DMS153 treated with DMSO at 0.1 percent for 48 hours (cell line): Measurements from ENCODE around the gene SRD5A3.

Experiments
- DNase-seq: peaks from one replicate; lab custom pipeline; 2025; ENCODE audit not compliant: unreplicated experiment; lab: John Stamatoyannopoulos, UW

SRD5A3 gene

DNA sequence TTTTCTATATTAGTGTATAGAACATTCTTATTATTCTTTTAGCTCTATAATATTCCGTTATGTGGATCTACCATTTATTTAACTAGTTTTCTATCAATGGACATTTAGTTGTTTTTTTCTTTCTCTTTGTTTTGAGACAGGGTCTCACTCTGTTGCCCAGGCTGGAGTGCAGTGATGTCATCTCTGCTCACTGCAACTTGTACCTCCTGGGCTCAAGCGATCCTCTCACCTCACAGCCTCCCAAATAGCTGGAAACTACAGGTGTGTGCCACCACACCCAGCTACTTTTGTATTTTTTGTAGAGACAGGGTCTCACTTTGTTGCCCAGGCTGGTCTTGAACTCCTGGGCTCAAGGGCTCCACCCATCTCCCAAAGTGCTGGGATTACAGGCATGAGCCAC, 60.5 kb downstream of the SRD5A3 start:
- DNase-seq: no peak

DNA sequence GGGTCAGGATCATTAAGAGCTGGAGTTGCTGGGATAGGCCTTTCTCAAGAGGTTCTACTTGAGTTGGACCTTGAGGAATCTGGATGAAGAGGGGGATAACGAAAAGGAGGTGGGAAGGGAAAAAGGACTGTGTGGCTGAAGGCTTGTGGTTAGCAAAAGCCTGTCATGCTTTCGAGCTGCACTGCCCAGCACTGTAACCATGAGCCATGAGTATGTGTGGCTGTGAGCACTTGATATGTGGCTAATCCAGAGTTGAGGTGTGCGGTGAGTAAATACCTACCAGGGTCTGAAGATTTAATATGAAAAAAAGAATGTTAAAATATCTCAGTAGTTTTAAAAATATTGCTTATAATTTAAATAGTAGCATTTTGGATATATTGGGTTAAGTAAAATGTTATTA, 61.1 kb downstream of the SRD5A3 start:
- no peak for DNase-seq

GRCh38 chr4:55407764-55408163, 61.7 kb downstream of the SRD5A3 start:
- DNase-seq: no peak

GRCh38 chr4:55409468-55410171, 63.6 kb downstream of the SRD5A3 start:
- no peak for DNase-seq

- DNase-seq: no peak
Observed at GRCh38 chr4:55410431-55410830, 64.4 kb downstream of the SRD5A3 start.

GRCh38 chr4:55411621-55412020, 65.6 kb downstream of the SRD5A3 start:
- DNase-seq: no peak

- DNase-seq: no peak
Observed at GRCh38 chr4:55416176-55416575, 70.1 kb downstream of the SRD5A3 start.
